HepG2 (cell line): Measurements from ENCODE around the gene ACSBG1. TPM values are rescaled to one million over a fixed set of nuclear protein-coding genes. Genes with fewer than 3 reads are reported as not detected.

Experiments
- ATAC-seq: fragments of 200-7000 bp; cut with Tn5 transposase; 3 replicates; pipeline ENCODE4 v1.9.1; 2020; ENCODE audit warnings: mild to moderate bottlenecking, moderate library complexity
- BruUV-seq: library from RNA; stranded (reverse); fragments of 400-500 nt; replicated peaks from 2 replicates; lab custom pipeline; 2021; lab: Mats Ljungman, UMichigan
- CTCF ChIA-PET: fragments of 300-600 bp; formaldehyde crosslinking; extraction: SDS; loops from one replicate; lab custom pipeline; 2021; ENCODE audit warnings: low total read pairs, inconsistent platforms, low intra/inter-chr PET ratio; lab: Yijun Ruan, JAX
- POLR2A ChIA-PET: fragments of 350-600 bp; sonication (Branson Sonifier 250); formaldehyde crosslinking; loops from one replicate; lab custom pipeline; 2020; ENCODE audit warnings: antibody characterized with exemption, inconsistent platforms; lab: Yijun Ruan, JAX
- DNase-seq: peaks from one replicate; pipeline ENCODE4 v3.0.0-alpha.2; 2015; ENCODE audit warnings: low spot score
- FAIRE-seq: peaks from 3 replicates; lab custom pipeline; 2011; peaks lifted over from hg19 to GRCh38; lab: Jason Lieb, UNC
- H2AFZ ChIP-seq: one replicate; pipeline ENCODE4 v1.6.1; 2011; ENCODE audit warnings: low read length, inconsistent platforms
- H3K27ac ChIP-seq: fragments of 300-600 bp; 3 replicates; pipeline ENCODE4 v1.8.0; 2011; ENCODE audit warnings: mixed run types, mild to moderate bottlenecking, mixed read lengths, low read length, inconsistent platforms; ENCODE audit not compliant: insufficient read depth; ENCODE audit errors: extremely low read length
- H3K27me3 ChIP-seq, 2 experiments: fragments of 200-600 bp in 1 of 2; 2 replicates in 1 of 2; 3 replicates in 1 of 2; pipeline versions ENCODE4 v1.6.0 to v1.8.0; 2011; ENCODE audit warnings: low read length in 2 of 2, mild to moderate bottlenecking in 2 of 2, moderate library complexity in 2 of 2, inconsistent platforms in 1 of 2; ENCODE audit not compliant: insufficient read depth in 2 of 2, control insufficient read depth in 1 of 2
- H3K36me3 ChIP-seq, 2 experiments: fragments of 200-600 bp in 1 of 2; replicated peaks in 1 of 2; 2 replicates in 1 of 2; 3 replicates in 1 of 2; pipeline versions ENCODE4 v1.5.1 to v1.8.0; 2011; ENCODE audit warnings: low read length in 2 of 2, inconsistent platforms in 1 of 2; ENCODE audit not compliant: insufficient read depth in 2 of 2, control insufficient read depth in 1 of 2
- H3K4me1 ChIP-seq: 2 replicates; pipeline ENCODE4 v1.5.1; 2012; ENCODE audit warnings: low read length, inconsistent platforms; ENCODE audit not compliant: insufficient read depth
- H3K4me2 ChIP-seq: 2 replicates; pipeline ENCODE4 v1.6.0; 2011; ENCODE audit warnings: low read depth, low read length, inconsistent platforms
- H3K4me3 ChIP-seq, 3 experiments: fragments of 200-600 bp in 1 of 3; sonication (generic), shearing (Covaris generic) in 1 of 3; replicated peaks in 1 of 3; 2 replicates each; pipeline ENCODE4 v1.5.1; 2011 to 2016; ENCODE audit warnings: low read length in 3 of 3, inconsistent platforms in 2 of 3, low read depth in 2 of 3, mild to moderate bottlenecking in 2 of 3, control low read depth in 1 of 3, mixed read lengths in 1 of 3; ENCODE audit not compliant: insufficient read depth in 1 of 3
- H3K79me2 ChIP-seq: one replicate; pipeline ENCODE4 v1.6.1; 2011; ENCODE audit warnings: low read length, inconsistent platforms; ENCODE audit not compliant: insufficient read depth
- H3K9ac ChIP-seq: 2 replicates; pipeline ENCODE4 v1.6.0; 2011; ENCODE audit warnings: mild to moderate bottlenecking, low read depth, low read length, inconsistent platforms; ENCODE audit not compliant: insufficient read depth
- H3K9me3 ChIP-seq: 2 replicates; pipeline ENCODE4 v1.5.1; 2012; ENCODE audit warnings: mild to moderate bottlenecking, low read length
- H4K20me1 ChIP-seq: 2 replicates; pipeline ENCODE4 v1.6.0; 2011; ENCODE audit warnings: inconsistent platforms, mild to moderate bottlenecking, low read length, moderate library complexity; ENCODE audit not compliant: insufficient read depth
- CREM ChIP-seq, 2 experiments: sonication (generic) in 1 of 2; formaldehyde crosslinking in 1 of 2; IDR thresholded peaks; 2 replicates each; pipeline versions ENCODE4 v1.4.0 to v1.6.1; 2016 to 2020; ENCODE audit warnings: antibody characterized with exemption in 1 of 2, mild to moderate bottlenecking in 1 of 2, missing genetic modification reagents in 1 of 2
- FOXA3 ChIP-seq: IDR thresholded peaks from 2 replicates; pipeline ENCODE4 v1.6.1; 2016; ENCODE audit warnings: missing genetic modification reagents, missing compliant biosample characterization
- NFE2 ChIP-seq: sonication (generic); formaldehyde crosslinking; IDR thresholded peaks from 2 replicates; pipeline ENCODE4 v1.4.0; 2020; ENCODE audit warnings: missing genetic modification reagents
- SETDB1 ChIP-seq: sonication (generic); formaldehyde crosslinking; IDR thresholded peaks from 2 replicates; pipeline ENCODE4 v1.5.1; 2020; ENCODE audit warnings: missing genetic modification reagents, mild to moderate bottlenecking, borderline replicate concordance
- SP5 ChIP-seq: IDR thresholded peaks from 2 replicates; pipeline ENCODE4 v1.6.1; 2016; ENCODE audit warnings: low read depth, borderline replicate concordance
- ZNF335 ChIP-seq: sonication (generic); formaldehyde crosslinking; IDR thresholded peaks from 2 replicates; pipeline ENCODE4 v1.4.0; 2020; ENCODE audit warnings: missing genetic modification reagents
- ZNF530 ChIP-seq: sonication (generic); formaldehyde crosslinking; IDR thresholded peaks from 2 replicates; pipeline ENCODE4 v1.5.0; 2020; ENCODE audit warnings: low read depth, mild to moderate bottlenecking, missing genetic modification reagents
- ZNF616 ChIP-seq: sonication (generic); formaldehyde crosslinking; IDR thresholded peaks from 2 replicates; pipeline ENCODE4 v1.5.0; 2020; ENCODE audit warnings: low read depth, mild to moderate bottlenecking, missing genetic modification reagents
- ZNF781 ChIP-seq: sonication (generic); formaldehyde crosslinking; IDR thresholded peaks from 2 replicates; pipeline ENCODE4 v1.5.1; 2020; ENCODE audit warnings: borderline replicate concordance, mild to moderate bottlenecking, missing genetic modification reagents; ENCODE audit errors: not compliant biosample characterization
- WGBS: methylation state at CpG from one replicate; pipeline ENCODE4 v1.1.6; 2017; ENCODE audit warnings: low lambda C conversion rate; 5-methylcytosine and 5-hydroxymethylcytosine counted together
- in situ Hi-C: cut with HindIII; loops from 2 replicates; pipeline ENCODE4 v1.10.0; 2017; ENCODE audit warnings: low pct_unique_long_range_greater_than_20kb; ENCODE audit not compliant: extremely low pct_ligation_motif_present
- intact Hi-C: fragments of 100-400 bp; cut with micrococcal nuclease; formaldehyde crosslinking; loops from one replicate; pipeline ENCODE4 v1.10.0; 2022; ENCODE audit not compliant: unreplicated experiment
- polyA plus RNA-seq, 8 experiments: library from polyadenylated mRNA; depleted of rRNA in 3 of 8; stranded (reverse) in 7 of 8; unstranded in 1 of 8; fragments of >200 nt; fragmentation: Illumina TruSeq in 4 of 8; extraction: Trizol in 4 of 8; gene quantifications; 2 replicates each; pipeline versions ENCODE4 v1.2.1 to v1.2.3, GENCODE V29; 2011 to 2016; ENCODE audit warnings: low read depth in 4 of 8, missing spikeins in 1 of 8, mixed read lengths in 1 of 8; ENCODE audit not compliant: insufficient read depth in 1 of 8
- total RNA-seq, 5 experiments: library from RNA; depleted of rRNA; stranded (reverse); fragments of >200 nt; fragmentation: Illumina TruSeq; extraction: Trizol; gene quantifications; 2 replicates each; pipeline ENCODE4 v1.2.3, GENCODE V29; 2016; ENCODE audit warnings: low read depth in 1 of 5
- TF ChIP-seq, protein P1 (sequence below): sonication (generic); formaldehyde crosslinking; IDR thresholded peaks from 2 replicates; pipeline ENCODE4 v1.5.0; 2020; ENCODE audit warnings: mild to moderate bottlenecking, missing genetic modification reagents, borderline replicate concordance

The ACSBG1 gene
- total and polyA plus RNA-seq, 2 of the 13 experiments (the other 11 are each of a cell fraction or from before 2014, with no cell fraction given): 0.35 to 0.81 TPM

DNA sequence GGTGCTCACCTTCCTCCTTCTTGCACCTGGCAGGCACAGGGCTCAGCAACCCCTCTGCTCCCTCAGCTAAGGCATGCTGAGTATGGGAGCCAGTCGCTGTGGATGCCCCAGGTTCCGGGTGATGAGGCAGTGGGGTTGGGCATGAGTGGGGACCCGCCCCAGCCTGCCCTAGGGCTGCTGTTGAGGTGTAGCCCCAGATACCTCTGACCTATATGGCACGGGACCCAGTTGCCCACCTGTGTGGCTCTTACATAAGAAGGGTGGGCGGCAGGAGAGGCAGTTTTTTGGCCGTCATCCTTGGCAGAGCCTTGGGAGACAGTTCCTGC lies 21.0 kb downstream of the ACSBG1 start:
- no peak overlapping the region for H2AFZ ChIP-seq
- peaks cover 2 to 32% of the 10 kb centered on the region in 2 experiments; a peak in 4 of 5 replicates for H3K27me3 ChIP-seq
- in situ Hi-C loops (no loop called here), intact Hi-C loops (no loop called here)
- no peaks in the 10 kb centered on the region for H3K79me2 ChIP-seq
- no peak for ATAC-seq
- no peaks in the 10 kb centered on the region for H4K20me1 ChIP-seq
- H3K4me2 ChIP-seq: no peak overlapping the region
- TF ChIP-seq ZNF616 (CRISPR knock-in tag) (no peak), ZNF530 (CRISPR knock-in tag) (no peak), NFE2 (CRISPR knock-in tag) (no peak), CREM (IDR thresholded peaks at IDR 0.05) (no peak), CREM (CRISPR knock-in tag; IDR thresholded peaks at IDR 0.05) (no peak), SP5 (no peak), FOXA3 (CRISPR knock-in tag) (no peak), ZNF781 (CRISPR knock-in tag) (no peak), ZNF335 (no peak), SETDB1 (CRISPR knock-in tag) (no peak)
- TF ChIP-seq, protein P1, sequence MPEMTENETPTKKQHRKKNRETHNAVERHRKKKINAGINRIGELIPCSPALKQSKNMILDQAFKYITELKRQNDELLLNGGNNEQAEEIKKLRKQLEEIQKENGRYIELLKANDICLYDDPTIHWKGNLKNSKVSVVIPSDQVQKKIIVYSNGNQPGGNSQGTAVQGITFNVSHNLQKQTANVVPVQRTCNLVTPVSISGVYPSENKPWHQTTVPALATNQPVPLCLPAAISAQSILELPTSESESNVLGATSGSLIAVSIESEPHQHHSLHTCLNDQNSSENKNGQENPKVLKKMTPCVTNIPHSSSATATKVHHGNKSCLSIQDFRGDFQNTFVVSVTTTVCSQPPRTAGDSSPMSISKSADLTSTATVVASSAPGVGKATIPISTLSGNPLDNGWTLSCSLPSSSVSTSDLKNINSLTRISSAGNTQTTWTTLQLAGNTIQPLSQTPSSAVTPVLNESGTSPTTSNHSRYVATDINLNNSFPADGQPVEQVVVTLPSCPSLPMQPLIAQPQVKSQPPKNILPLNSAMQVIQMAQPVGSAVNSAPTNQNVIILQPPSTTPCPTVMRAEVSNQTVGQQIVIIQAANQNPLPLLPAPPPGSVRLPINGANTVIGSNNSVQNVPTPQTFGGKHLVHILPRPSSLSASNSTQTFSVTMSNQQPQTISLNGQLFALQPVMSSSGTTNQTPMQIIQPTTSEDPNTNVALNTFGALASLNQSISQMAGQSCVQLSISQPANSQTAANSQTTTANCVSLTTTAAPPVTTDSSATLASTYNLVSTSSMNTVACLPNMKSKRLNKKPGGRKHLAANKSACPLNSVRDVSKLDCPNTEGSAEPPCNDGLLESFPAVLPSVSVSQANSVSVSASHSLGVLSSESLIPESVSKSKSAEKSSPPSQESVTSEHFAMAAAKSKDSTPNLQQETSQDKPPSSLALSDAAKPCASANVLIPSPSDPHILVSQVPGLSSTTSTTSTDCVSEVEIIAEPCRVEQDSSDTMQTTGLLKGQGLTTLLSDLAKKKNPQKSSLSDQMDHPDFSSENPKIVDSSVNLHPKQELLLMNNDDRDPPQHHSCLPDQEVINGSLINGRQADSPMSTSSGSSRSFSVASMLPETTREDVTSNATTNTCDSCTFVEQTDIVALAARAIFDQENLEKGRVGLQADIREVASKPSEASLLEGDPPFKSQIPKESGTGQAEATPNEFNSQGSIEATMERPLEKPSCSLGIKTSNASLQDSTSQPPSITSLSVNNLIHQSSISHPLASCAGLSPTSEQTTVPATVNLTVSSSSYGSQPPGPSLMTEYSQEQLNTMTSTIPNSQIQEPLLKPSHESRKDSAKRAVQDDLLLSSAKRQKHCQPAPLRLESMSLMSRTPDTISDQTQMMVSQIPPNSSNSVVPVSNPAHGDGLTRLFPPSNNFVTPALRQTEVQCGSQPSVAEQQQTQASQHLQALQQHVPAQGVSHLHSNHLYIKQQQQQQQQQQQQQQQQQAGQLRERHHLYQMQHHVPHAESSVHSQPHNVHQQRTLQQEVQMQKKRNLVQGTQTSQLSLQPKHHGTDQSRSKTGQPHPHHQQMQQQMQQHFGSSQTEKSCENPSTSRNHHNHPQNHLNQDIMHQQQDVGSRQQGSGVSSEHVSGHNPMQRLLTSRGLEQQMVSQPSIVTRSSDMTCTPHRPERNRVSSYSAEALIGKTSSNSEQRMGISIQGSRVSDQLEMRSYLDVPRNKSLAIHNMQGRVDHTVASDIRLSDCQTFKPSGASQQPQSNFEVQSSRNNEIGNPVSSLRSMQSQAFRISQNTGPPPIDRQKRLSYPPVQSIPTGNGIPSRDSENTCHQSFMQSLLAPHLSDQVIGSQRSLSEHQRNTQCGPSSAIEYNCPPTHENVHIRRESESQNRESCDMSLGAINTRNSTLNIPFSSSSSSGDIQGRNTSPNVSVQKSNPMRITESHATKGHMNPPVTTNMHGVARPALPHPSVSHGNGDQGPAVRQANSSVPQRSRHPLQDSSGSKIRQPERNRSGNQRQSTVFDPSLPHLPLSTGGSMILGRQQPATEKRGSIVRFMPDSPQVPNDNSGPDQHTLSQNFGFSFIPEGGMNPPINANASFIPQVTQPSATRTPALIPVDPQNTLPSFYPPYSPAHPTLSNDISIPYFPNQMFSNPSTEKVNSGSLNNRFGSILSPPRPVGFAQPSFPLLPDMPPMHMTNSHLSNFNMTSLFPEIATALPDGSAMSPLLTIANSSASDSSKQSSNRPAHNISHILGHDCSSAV (CRISPR knock-in tag): no peak
- H3K27ac ChIP-seq: no peak overlapping the region
- 80% methylated on average over 1 of the region's 6 CpGs for WGBS
- no peaks in the 10 kb centered on the region for H3K4me1 ChIP-seq
- FAIRE-seq: no peak
- no TSS peak for BruUV-seq
- no peaks in the 10 kb centered on the region for H3K36me3 ChIP-seq
- no peak overlapping the region for H3K9ac ChIP-seq
- DNase-seq: no peak
- CTCF ChIA-PET: no interaction called here
- POLR2A ChIA-PET: no interaction called here
- H3K4me3 ChIP-seq: no peak overlapping the region
- H3K9me3 ChIP-seq: no peaks in the 10 kb centered on the region
